GM12878 (cell line): ENCODE measurements around the gene PPP1R14D. TPM values are rescaled to one million over a fixed set of nuclear protein-coding genes. Genes with fewer than 3 reads are reported as not detected.

Experiments
- ATAC-seq: fragments of 200-7000 bp; cut with Tn5 transposase; 3 replicates; pipeline ENCODE4 v1.9.1; 2020; ENCODE audit warnings: mild to moderate bottlenecking, moderate library complexity
- BruUV-seq: library from RNA; stranded (reverse); fragments of 400-500 nt; replicated peaks from 2 replicates; lab custom pipeline; 2021; lab: Mats Ljungman, UMichigan
- CTCF ChIA-PET: fragments of 300-600 bp; sonication (Branson Sonifier 250); formaldehyde crosslinking; extraction: SDS; loops from one replicate; lab custom pipeline; 2021; ENCODE audit warnings: inconsistent platforms; lab: Yijun Ruan, JAX
- POLR2A ChIA-PET: fragments of 350-600 bp; formaldehyde crosslinking; extraction: SDS; loops from one replicate; lab custom pipeline; 2021; ENCODE audit warnings: inconsistent platforms; lab: Charles Lee
- RAD21 ChIA-PET: fragments of 300-600 bp; sonication (Branson Sonifier 250); formaldehyde crosslinking; loops from one replicate; lab custom pipeline; 2023; ENCODE audit warnings: antibody characterized with exemption; ENCODE audit not compliant: unreplicated experiment; lab: Charles Lee
- SMC1A ChIA-PET: fragments of 300-600 bp; sonication (Branson Sonifier 250); formaldehyde crosslinking; loops from one replicate; lab custom pipeline; 2023; ENCODE audit not compliant: unreplicated experiment, uncharacterized antibody; lab: Charles Lee
- DNase-seq: peaks from one replicate; pipeline ENCODE4 v3.0.0-alpha.2; 2011; ENCODE audit warnings: low read depth, low spot score
- FAIRE-seq: peaks from 3 replicates; lab custom pipeline; 2011; peaks lifted over from hg19 to GRCh38; lab: Jason Lieb, UNC
- H2AFZ ChIP-seq: 2 replicates; pipeline ENCODE4 v1.6.0; 2011; ENCODE audit warnings: low read depth, low read length, control low read depth; ENCODE audit not compliant: control insufficient read depth
- H3K27ac ChIP-seq: 2 replicates; pipeline ENCODE4 v1.5.1; 2011; ENCODE audit warnings: control low read depth; ENCODE audit not compliant: control insufficient read depth, insufficient read depth
- H3K27me3 ChIP-seq, 2 experiments: replicated peaks in 1 of 2; 2 replicates each; pipeline versions ENCODE4 v1.6.0 to v1.6.1; 2011; ENCODE audit warnings: low read length in 1 of 2; ENCODE audit not compliant: control insufficient read depth in 2 of 2, insufficient read depth in 2 of 2
- H3K36me3 ChIP-seq, 2 experiments: 2 replicates each; pipeline ENCODE4 v1.5.1; 2011; ENCODE audit warnings: low read length in 1 of 2; ENCODE audit not compliant: control insufficient read depth in 2 of 2, insufficient read depth in 2 of 2
- H3K4me1 ChIP-seq: 2 replicates; pipeline ENCODE4 v1.6.1; 2011; ENCODE audit warnings: mild to moderate bottlenecking, low read length, moderate library complexity, mixed read lengths; ENCODE audit not compliant: control insufficient read depth, insufficient read depth
- H3K4me2 ChIP-seq: 2 replicates; pipeline ENCODE4 v1.6.0; 2011; ENCODE audit warnings: control low read depth; ENCODE audit not compliant: control insufficient read depth, insufficient read depth
- H3K4me3 ChIP-seq: fragments of 200-600 bp; sonication (generic); 2 replicates; pipeline ENCODE4 v1.5.1; 2016
- H3K79me2 ChIP-seq: 2 replicates; pipeline ENCODE4 v1.6.0; 2011; ENCODE audit warnings: low read length; ENCODE audit not compliant: control insufficient read depth, insufficient read depth
- H3K9ac ChIP-seq: 2 replicates; pipeline ENCODE4 v1.8.0; 2011; ENCODE audit warnings: low read length, control low read depth, mixed read lengths; ENCODE audit not compliant: control insufficient read depth, insufficient read depth
- H3K9me3 ChIP-seq: replicated peaks from 3 replicates; pipeline ENCODE4 v1.5.1; 2011; ENCODE audit warnings: mild to moderate bottlenecking, low read length; ENCODE audit not compliant: control insufficient read depth, insufficient read depth
- H4K20me1 ChIP-seq: 2 replicates; pipeline ENCODE4 v1.6.0; 2011; ENCODE audit not compliant: control insufficient read depth, insufficient read depth
- CHD1 ChIP-seq: IDR thresholded peaks from 2 replicates; pipeline ENCODE4 v1.6.1; 2012; ENCODE audit warnings: low read depth, low read length, improper control_type of control experiment
- ESRRA ChIP-seq: IDR thresholded peaks from 2 replicates; pipeline ENCODE4 v1.6.1; 2012; ENCODE audit warnings: mild to moderate bottlenecking, low read length, improper control_type of control experiment
- NBN ChIP-seq: fragments of 450-650 bp; IDR thresholded peaks from 2 replicates; pipeline ENCODE4 v1.6.1; 2016
- WGBS: methylation state at CpG from one replicate; pipeline ENCODE4 v1.1.6; 2016; ENCODE audit warnings: low lambda C conversion rate; ENCODE audit not compliant: insufficient replicate concordance, insufficient coverage; ENCODE audit errors: missing lambda C conversion rate; 5-methylcytosine and 5-hydroxymethylcytosine counted together
- in situ Hi-C: fragments of 300-500 bp; cut with MboI; formaldehyde crosslinking; loops from 9 replicates; pipeline ENCODE4 v1.14.3; 2018; ENCODE audit warnings: mixed read lengths
- intact Hi-C: fragments of 100-400 bp; cut with micrococcal nuclease; formaldehyde crosslinking; loops from one replicate; pipeline ENCODE4 v1.14.2; 2022; ENCODE audit not compliant: unreplicated experiment
- polyA plus RNA-seq, 11 experiments: library from polyadenylated mRNA; depleted of rRNA in 4 of 11; unstranded in 6 of 11; stranded (reverse) in 5 of 11; fragments of >200 nt; fragmentation: Nextera tagmentation in 4 of 11; fragmentation: Illumina TruSeq in 1 of 11; extraction: Ambion mirVana in 4 of 11; extraction: Trizol in 1 of 11; gene quantifications; 1 replicate in 1 of 11; 2 replicates in 10 of 11; pipeline versions ENCODE4 v1.2.1 to v1.2.3, GENCODE V29; 2011 to 2016; ENCODE audit warnings: inconsistent platforms in 2 of 11, missing spikeins in 2 of 11, low read depth in 1 of 11
- total RNA-seq, 4 experiments: library from RNA; depleted of rRNA in 3 of 4; stranded (reverse); fragments of >200 nt in 3 of 4; fragmentation: Illumina TruSeq in 1 of 4; extraction: Trizol in 1 of 4; gene quantifications; 2 replicates each; pipeline versions ENCODE4 v1.2.1 to v1.2.3, GENCODE V29; 2013 to 2021
- TF ChIP-seq, protein P1 (sequence below): IDR thresholded peaks from 2 replicates; pipeline ENCODE4 v1.6.1; 2011; ENCODE audit warnings: borderline replicate concordance, low read depth, mild to moderate bottlenecking, moderate library complexity, mixed read lengths, low read length; ENCODE audit not compliant: insufficient read depth; ENCODE audit errors: extremely low read length
- TF ChIP-seq, protein P2 (sequence below): fragments of 450-650 bp; IDR thresholded peaks from 2 replicates; pipeline ENCODE4 v1.6.1; 2017; ENCODE audit warnings: mild to moderate bottlenecking, moderate library complexity

PPP1R14D gene
- total and polyA plus RNA-seq, 10 of the 15 experiments (the other 5 are each of a cell fraction or from before 2014, with no cell fraction given) = 0.10 TPM; not detected in 9

DNA sequence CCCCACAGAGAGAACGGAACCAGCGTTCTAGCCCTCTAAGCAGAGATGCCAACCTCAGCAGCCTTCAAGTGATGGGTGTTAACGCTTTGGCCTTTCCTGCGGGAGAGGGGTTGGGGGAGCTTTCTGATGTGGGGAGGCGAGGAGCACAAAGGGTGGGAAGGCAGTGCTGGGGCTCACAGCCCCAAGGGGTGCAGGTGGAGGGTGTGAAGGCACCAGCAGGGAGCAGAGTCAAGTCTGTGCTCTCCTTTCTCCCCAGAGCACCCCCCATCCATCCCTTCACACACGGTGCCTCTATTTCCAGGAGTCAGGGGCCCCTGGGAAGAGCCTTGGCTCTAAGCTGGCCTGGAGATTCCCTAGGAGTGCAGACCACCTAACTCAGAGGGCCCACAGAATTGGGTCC is 54.6 kb downstream of the PPP1R14D start (continued):
- TF ChIP-seq, protein P1, sequence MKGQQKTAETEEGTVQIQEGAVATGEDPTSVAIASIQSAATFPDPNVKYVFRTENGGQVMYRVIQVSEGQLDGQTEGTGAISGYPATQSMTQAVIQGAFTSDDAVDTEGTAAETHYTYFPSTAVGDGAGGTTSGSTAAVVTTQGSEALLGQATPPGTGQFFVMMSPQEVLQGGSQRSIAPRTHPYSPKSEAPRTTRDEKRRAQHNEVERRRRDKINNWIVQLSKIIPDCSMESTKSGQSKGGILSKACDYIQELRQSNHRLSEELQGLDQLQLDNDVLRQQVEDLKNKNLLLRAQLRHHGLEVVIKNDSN = no peak
- TF ChIP-seq NBN = no peak
- TF ChIP-seq, all 136 proteins: peak for 0

DNA sequence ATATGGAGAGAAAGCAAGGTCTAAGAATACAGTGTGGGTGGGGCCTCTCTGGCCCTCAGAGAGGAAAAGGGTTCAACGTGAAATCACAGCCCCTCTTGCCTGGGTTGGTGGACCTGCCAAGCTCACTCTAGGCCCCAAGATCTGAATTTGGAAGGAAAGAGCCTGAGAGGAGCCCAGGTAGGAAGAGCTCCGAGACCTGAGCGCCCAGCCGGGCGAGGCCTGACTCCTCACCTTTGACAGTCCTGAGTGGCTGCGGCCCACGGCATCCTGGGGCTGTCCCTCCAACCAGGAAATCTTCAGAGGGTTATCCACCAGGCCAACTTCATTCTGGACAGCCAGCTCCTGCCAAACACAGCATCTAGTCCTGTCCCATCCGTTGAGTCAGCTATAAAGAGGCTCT is 55.0 kb downstream of the PPP1R14D start:
- no peaks in the 10 kb centered on the region for H3K79me2 ChIP-seq
- H3K4me3 ChIP-seq = no peak overlapping the region
- H3K4me2 ChIP-seq = no peak overlapping the region
- TF ChIP-seq, protein P2, sequence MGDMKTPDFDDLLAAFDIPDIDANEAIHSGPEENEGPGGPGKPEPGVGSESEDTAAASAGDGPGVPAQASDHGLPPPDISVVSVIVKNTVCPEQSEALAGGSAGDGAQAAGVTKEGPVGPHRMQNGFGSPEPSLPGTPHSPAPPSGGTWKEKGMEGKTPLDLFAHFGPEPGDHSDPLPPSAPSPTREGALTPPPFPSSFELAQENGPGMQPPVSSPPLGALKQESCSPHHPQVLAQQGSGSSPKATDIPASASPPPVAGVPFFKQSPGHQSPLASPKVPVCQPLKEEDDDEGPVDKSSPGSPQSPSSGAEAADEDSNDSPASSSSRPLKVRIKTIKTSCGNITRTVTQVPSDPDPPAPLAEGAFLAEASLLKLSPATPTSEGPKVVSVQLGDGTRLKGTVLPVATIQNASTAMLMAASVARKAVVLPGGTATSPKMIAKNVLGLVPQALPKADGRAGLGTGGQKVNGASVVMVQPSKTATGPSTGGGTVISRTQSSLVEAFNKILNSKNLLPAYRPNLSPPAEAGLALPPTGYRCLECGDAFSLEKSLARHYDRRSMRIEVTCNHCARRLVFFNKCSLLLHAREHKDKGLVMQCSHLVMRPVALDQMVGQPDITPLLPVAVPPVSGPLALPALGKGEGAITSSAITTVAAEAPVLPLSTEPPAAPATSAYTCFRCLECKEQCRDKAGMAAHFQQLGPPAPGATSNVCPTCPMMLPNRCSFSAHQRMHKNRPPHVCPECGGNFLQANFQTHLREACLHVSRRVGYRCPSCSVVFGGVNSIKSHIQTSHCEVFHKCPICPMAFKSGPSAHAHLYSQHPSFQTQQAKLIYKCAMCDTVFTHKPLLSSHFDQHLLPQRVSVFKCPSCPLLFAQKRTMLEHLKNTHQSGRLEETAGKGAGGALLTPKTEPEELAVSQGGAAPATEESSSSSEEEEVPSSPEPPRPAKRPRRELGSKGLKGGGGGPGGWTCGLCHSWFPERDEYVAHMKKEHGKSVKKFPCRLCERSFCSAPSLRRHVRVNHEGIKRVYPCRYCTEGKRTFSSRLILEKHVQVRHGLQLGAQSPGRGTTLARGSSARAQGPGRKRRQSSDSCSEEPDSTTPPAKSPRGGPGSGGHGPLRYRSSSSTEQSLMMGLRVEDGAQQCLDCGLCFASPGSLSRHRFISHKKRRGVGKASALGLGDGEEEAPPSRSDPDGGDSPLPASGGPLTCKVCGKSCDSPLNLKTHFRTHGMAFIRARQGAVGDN = no peak
- TF ChIP-seq CHD1 = no peak
- TF ChIP-seq ESRRA = no peak
- H3K36me3 ChIP-seq = peaks cover 0 to 21% of the 10 kb centered on the region in 2 experiments; a peak in 2 of 4 replicates
- in situ Hi-C loops (no loop called here), intact Hi-C loops (no loop called here)
- ChIA-PET POLR2A (interaction anchor here (0.6 to 1.1 kb wide), 2 partner anchors 36 to 415 kb away, joined by 4 to 6 read pairs; no protein-coding TSS in a partner anchor), SMC1A (interaction anchor here (1.1 kb wide), 1 partner anchor 9 kb away, joined by 3 read pairs; no protein-coding TSS in a partner anchor), RAD21 (interaction anchor here (1.2 kb wide), 1 partner anchor 84 kb away, joined by 5 read pairs; no protein-coding TSS in a partner anchor), CTCF (interaction anchor here (2.4 kb wide), 1 partner anchor 9 kb away, joined by 12 read pairs; no protein-coding TSS in a partner anchor)
- no peaks in the 10 kb centered on the region for H4K20me1 ChIP-seq
- H3K27me3 ChIP-seq = no peaks in the 10 kb centered on the region
- no peak overlapping the region for H2AFZ ChIP-seq
- H3K9me3 ChIP-seq = no peaks in the 10 kb centered on the region
- H3K9ac ChIP-seq = no peak overlapping the region
- WGBS = 87% methylated on average over 8 of the region's 8 CpGs
- no peak for ATAC-seq
- BruUV-seq = no TSS peak
- no peak for FAIRE-seq
- peaks cover 25% of the 10 kb centered on the region for H3K4me1 ChIP-seq
- no peak for DNase-seq
- H3K27ac ChIP-seq = no peak overlapping the region
